GM12878 (cell line): Measurements from ENCODE around the gene CHP1. TPM values are rescaled to one million over a fixed set of nuclear protein-coding genes. Genes with fewer than 3 reads are reported as not detected.

Experiments used
- ATAC-seq: fragments of 200-7000 bp; cut with Tn5 transposase; 3 replicates; pipeline ENCODE4 v1.9.1; 2020; ENCODE audit warnings: mild to moderate bottlenecking, moderate library complexity
- BruUV-seq: library from RNA; stranded (reverse); fragments of 400-500 nt; replicated peaks from 2 replicates; lab custom pipeline; 2021; lab: Mats Ljungman, UMichigan
- CTCF ChIA-PET: fragments of 300-600 bp; sonication (Branson Sonifier 250); formaldehyde crosslinking; extraction: SDS; loops from one replicate; lab custom pipeline; 2021; ENCODE audit warnings: inconsistent platforms; lab: Yijun Ruan, JAX
- POLR2A ChIA-PET: fragments of 350-600 bp; formaldehyde crosslinking; extraction: SDS; loops from one replicate; lab custom pipeline; 2021; ENCODE audit warnings: inconsistent platforms; lab: Charles Lee
- RAD21 ChIA-PET: fragments of 300-600 bp; sonication (Branson Sonifier 250); formaldehyde crosslinking; loops from one replicate; lab custom pipeline; 2023; ENCODE audit warnings: antibody characterized with exemption; ENCODE audit not compliant: unreplicated experiment; lab: Charles Lee
- SMC1A ChIA-PET: fragments of 300-600 bp; sonication (Branson Sonifier 250); formaldehyde crosslinking; loops from one replicate; lab custom pipeline; 2023; ENCODE audit not compliant: unreplicated experiment, uncharacterized antibody; lab: Charles Lee
- DNase-seq: peaks from one replicate; pipeline ENCODE4 v3.0.0-alpha.2; 2011; ENCODE audit warnings: low read depth, low spot score
- FAIRE-seq: peaks from 3 replicates; lab custom pipeline; 2011; peaks lifted over from hg19 to GRCh38; lab: Jason Lieb, UNC
- H2AFZ ChIP-seq: 2 replicates; pipeline ENCODE4 v1.6.0; 2011; ENCODE audit warnings: low read depth, low read length, control low read depth; ENCODE audit not compliant: control insufficient read depth
- H3K27ac ChIP-seq: 2 replicates; pipeline ENCODE4 v1.5.1; 2011; ENCODE audit warnings: control low read depth; ENCODE audit not compliant: control insufficient read depth, insufficient read depth
- H3K27me3 ChIP-seq, 2 experiments: replicated peaks in 1 of 2; 2 replicates each; pipeline versions ENCODE4 v1.6.0 to v1.6.1; 2011; ENCODE audit warnings: low read length in 1 of 2; ENCODE audit not compliant: control insufficient read depth in 2 of 2, insufficient read depth in 2 of 2
- H3K36me3 ChIP-seq, 2 experiments: 2 replicates each; pipeline ENCODE4 v1.5.1; 2011; ENCODE audit warnings: low read length in 1 of 2; ENCODE audit not compliant: control insufficient read depth in 2 of 2, insufficient read depth in 2 of 2
- H3K4me1 ChIP-seq: 2 replicates; pipeline ENCODE4 v1.6.1; 2011; ENCODE audit warnings: mild to moderate bottlenecking, low read length, moderate library complexity, mixed read lengths; ENCODE audit not compliant: control insufficient read depth, insufficient read depth
- H3K4me2 ChIP-seq: 2 replicates; pipeline ENCODE4 v1.6.0; 2011; ENCODE audit warnings: control low read depth; ENCODE audit not compliant: control insufficient read depth, insufficient read depth
- H3K4me3 ChIP-seq: fragments of 200-600 bp; sonication (generic); 2 replicates; pipeline ENCODE4 v1.5.1; 2016
- H3K79me2 ChIP-seq: 2 replicates; pipeline ENCODE4 v1.6.0; 2011; ENCODE audit warnings: low read length; ENCODE audit not compliant: control insufficient read depth, insufficient read depth
- H3K9ac ChIP-seq: 2 replicates; pipeline ENCODE4 v1.8.0; 2011; ENCODE audit warnings: low read length, control low read depth, mixed read lengths; ENCODE audit not compliant: control insufficient read depth, insufficient read depth
- H3K9me3 ChIP-seq: replicated peaks from 3 replicates; pipeline ENCODE4 v1.5.1; 2011; ENCODE audit warnings: mild to moderate bottlenecking, low read length; ENCODE audit not compliant: control insufficient read depth, insufficient read depth
- H4K20me1 ChIP-seq: 2 replicates; pipeline ENCODE4 v1.6.0; 2011; ENCODE audit not compliant: control insufficient read depth, insufficient read depth
- ATF7 ChIP-seq: fragments of 450-650 bp; IDR thresholded peaks from 2 replicates; pipeline ENCODE4 v1.6.1; 2016; ENCODE audit warnings: low read depth, mild to moderate bottlenecking
- CREM ChIP-seq: IDR thresholded peaks from 2 replicates; pipeline ENCODE4 v1.6.1; 2014; ENCODE audit warnings: antibody characterized with exemption, low read depth
- EP300 ChIP-seq, 2 experiments: fragments of 150-350 bp in 1 of 2; IDR thresholded peaks; 2 replicates each; pipeline ENCODE4 v1.6.1; 2011 to 2012; ENCODE audit warnings: low read depth in 2 of 2, low read length in 2 of 2, borderline replicate concordance in 1 of 2, improper control_type of control experiment in 1 of 2, inconsistent platforms in 1 of 2; ENCODE audit not compliant: control insufficient read depth in 1 of 2
- ETV6 ChIP-seq, 2 experiments: fragments of 450-650 bp in 1 of 2; IDR thresholded peaks in 1 of 2; conservative IDR thresholded peaks in 1 of 2; 2 replicates each; pipeline ENCODE4 v1.6.1; 2014; ENCODE audit warnings: antibody characterized with exemption in 1 of 2, borderline replicate concordance in 1 of 2, low read depth in 1 of 2, mild to moderate bottlenecking in 1 of 2, moderate library complexity in 1 of 2
- LARP7 ChIP-seq: fragments of 450-650 bp; IDR thresholded peaks from 2 replicates; pipeline ENCODE4 v1.6.1; 2017; ENCODE audit warnings: mild to moderate bottlenecking
- MTA2 ChIP-seq: fragments of 450-650 bp; IDR thresholded peaks from 2 replicates; pipeline ENCODE4 v1.6.1; 2016; ENCODE audit warnings: low read depth, mild to moderate bottlenecking, moderate library complexity
- MXI1 ChIP-seq: fragments of 150-350 bp; IDR thresholded peaks from 2 replicates; pipeline ENCODE4 v1.6.1; 2011; ENCODE audit warnings: low read depth, mild to moderate bottlenecking, inconsistent platforms, low read length, improper control_type of control experiment
- NFYB ChIP-seq: IDR thresholded peaks from 2 replicates; pipeline ENCODE4 v1.6.1; 2011; ENCODE audit warnings: low read depth, mild to moderate bottlenecking, low read length, improper control_type of control experiment, moderate library complexity; ENCODE audit not compliant: insufficient read depth
- PML ChIP-seq: IDR thresholded peaks from 2 replicates; pipeline ENCODE4 v1.6.1; 2012; ENCODE audit warnings: low read length, inconsistent platforms
- POU2F2 ChIP-seq: IDR thresholded peaks from 3 replicates; pipeline ENCODE4 v1.6.1; 2011; ENCODE audit warnings: low read depth, mild to moderate bottlenecking, low read length, borderline replicate concordance
- RAD21 ChIP-seq: IDR thresholded peaks from 2 replicates; pipeline ENCODE4 v1.6.1; 2011; ENCODE audit warnings: mild to moderate bottlenecking, low read depth, low read length, moderate library complexity; ENCODE audit not compliant: insufficient read depth
- SIX5 ChIP-seq: IDR thresholded peaks from 2 replicates; pipeline ENCODE4 v1.6.1; 2011; ENCODE audit warnings: mild to moderate bottlenecking, low read depth, low read length, moderate library complexity; ENCODE audit not compliant: severe bottlenecking
- SPI1 ChIP-seq: IDR thresholded peaks from 2 replicates; pipeline ENCODE4 v1.6.1; 2011; ENCODE audit warnings: low read depth, mild to moderate bottlenecking, low read length, moderate library complexity, borderline replicate concordance; ENCODE audit not compliant: insufficient read depth
- SREBF1 ChIP-seq: IDR thresholded peaks from 2 replicates; pipeline ENCODE4 v1.6.1; 2012; ENCODE audit warnings: mild to moderate bottlenecking, low read length
- YBX1 ChIP-seq: fragments of 450-650 bp; IDR thresholded peaks from 2 replicates; pipeline ENCODE4 v1.6.1; 2016; ENCODE audit warnings: antibody characterized with exemption
- WGBS: methylation state at CpG from one replicate; pipeline ENCODE4 v1.1.6; 2016; ENCODE audit warnings: low lambda C conversion rate; ENCODE audit not compliant: insufficient replicate concordance, insufficient coverage; ENCODE audit errors: missing lambda C conversion rate; 5-methylcytosine and 5-hydroxymethylcytosine counted together
- in situ Hi-C: fragments of 300-500 bp; cut with MboI; formaldehyde crosslinking; loops from 9 replicates; pipeline ENCODE4 v1.14.3; 2018; ENCODE audit warnings: mixed read lengths
- intact Hi-C: fragments of 100-400 bp; cut with micrococcal nuclease; formaldehyde crosslinking; loops from one replicate; pipeline ENCODE4 v1.14.2; 2022; ENCODE audit not compliant: unreplicated experiment
- polyA plus RNA-seq, 11 experiments: library from polyadenylated mRNA; depleted of rRNA in 4 of 11; unstranded in 6 of 11; stranded (reverse) in 5 of 11; fragments of >200 nt; fragmentation: Nextera tagmentation in 4 of 11; fragmentation: Illumina TruSeq in 1 of 11; extraction: Ambion mirVana in 4 of 11; extraction: Trizol in 1 of 11; gene quantifications; 1 replicate in 1 of 11; 2 replicates in 10 of 11; pipeline versions ENCODE4 v1.2.1 to v1.2.3, GENCODE V29; 2011 to 2016; ENCODE audit warnings: inconsistent platforms in 2 of 11, missing spikeins in 2 of 11, low read depth in 1 of 11
- total RNA-seq, 4 experiments: library from RNA; depleted of rRNA in 3 of 4; stranded (reverse); fragments of >200 nt in 3 of 4; fragmentation: Illumina TruSeq in 1 of 4; extraction: Trizol in 1 of 4; gene quantifications; 2 replicates each; pipeline versions ENCODE4 v1.2.1 to v1.2.3, GENCODE V29; 2013 to 2021
- TF ChIP-seq, protein P1 (sequence below), 3 experiments: IDR thresholded peaks in 2 of 3; conservative IDR thresholded peaks in 1 of 3; 2 replicates each; pipeline ENCODE4 v1.5.1; 2011; ENCODE audit warnings: low read depth in 3 of 3, low read length in 3 of 3, mild to moderate bottlenecking in 3 of 3, control low read depth in 2 of 3, moderate library complexity in 2 of 3, inconsistent platforms in 1 of 3, mixed read lengths in 1 of 3; ENCODE audit not compliant: control insufficient read depth in 2 of 3, insufficient read depth in 1 of 3; ENCODE audit errors: extremely low read depth in 1 of 3
- TF ChIP-seq, protein P2 (sequence below): fragments of 450-650 bp; IDR thresholded peaks from 2 replicates; pipeline ENCODE4 v1.6.1; 2017; ENCODE audit warnings: mild to moderate bottlenecking, moderate library complexity
- TF ChIP-seq, protein P3 (sequence below): fragments of 450-650 bp; IDR thresholded peaks from 2 replicates; pipeline ENCODE4 v1.6.1; 2016; ENCODE audit warnings: mild to moderate bottlenecking

CHP1 gene
- total and polyA plus RNA-seq, 10 of the 15 experiments (the other 5 are each of a cell fraction or from before 2014, with no cell fraction given): 25.7 to 45.9 (median 39.1) TPM

DNA sequence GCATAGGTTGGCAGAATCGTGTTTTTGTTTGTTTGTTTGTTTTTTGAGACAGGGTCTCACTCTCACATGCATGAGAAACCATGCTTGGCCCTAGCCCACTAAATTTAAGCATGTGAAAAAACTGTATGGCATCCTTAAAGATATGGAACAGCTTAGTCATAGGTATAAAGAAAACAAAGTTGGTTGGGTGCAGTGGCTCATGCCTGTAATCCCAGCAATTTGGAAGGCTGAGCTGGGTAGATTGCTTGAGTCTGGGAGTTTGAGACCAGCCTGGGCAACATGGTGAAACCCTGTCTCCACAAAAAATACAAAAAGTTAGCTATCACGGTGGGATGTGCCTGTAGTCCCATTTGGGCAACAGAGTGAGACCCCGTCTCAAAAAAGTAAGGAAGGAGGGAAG lies 25.8 kb upstream of the CHP1 start:
- Histone ChIP-seq H3K9ac (no peak overlapping the region), H3K36me3 (no peaks in the 10 kb centered on the region), H3K4me3 (no peak overlapping the region), H3K4me1 (no peaks in the 10 kb centered on the region), H3K79me2 (no peaks in the 10 kb centered on the region), H3K27ac (no peak overlapping the region), H3K9me3 (no peaks in the 10 kb centered on the region), H3K4me2 (no peak overlapping the region), H4K20me1 (no peaks in the 10 kb centered on the region), H2AFZ (no peak overlapping the region), H3K27me3 (no peaks in the 10 kb centered on the region)
- ChIA-PET CTCF (interaction anchor here (0.6 to 1.0 kb wide), 2 partner anchors 27 to 215 kb away, joined by 3 to 5 read pairs; no protein-coding TSS in a partner anchor), RAD21 (no interaction called here), SMC1A (interaction anchor here (0.9 kb wide), 1 partner anchor 10 kb away, joined by 4 read pairs; no protein-coding TSS in a partner anchor), POLR2A (no interaction called here)
- ATAC-seq (no peak), FAIRE-seq (no peak), DNase-seq (no peak)
- 0% methylated on average over 2 of the region's 3 CpGs for whole genome bisulfite sequencing
- in situ Hi-C loops (no loop called here), intact Hi-C loops (no loop called here)
- no TSS peak for BruUV-seq
- TF ChIP-seq RAD21: no peak
- no peak for TF ChIP-seq SPI1
- no peak for TF ChIP-seq MXI1
- no peak for TF ChIP-seq YBX1
- TF ChIP-seq ATF7: no peak
- no peak for TF ChIP-seq EP300 (IDR thresholded peaks at IDR 0.05; ENCODE audit: borderline replicate concordance in 1 of 2, control insufficient read depth in 1 of 2, low read depth in 2 of 2, low read length in 2 of 2)
- TF ChIP-seq PML: no peak
- TF ChIP-seq, protein P1, sequence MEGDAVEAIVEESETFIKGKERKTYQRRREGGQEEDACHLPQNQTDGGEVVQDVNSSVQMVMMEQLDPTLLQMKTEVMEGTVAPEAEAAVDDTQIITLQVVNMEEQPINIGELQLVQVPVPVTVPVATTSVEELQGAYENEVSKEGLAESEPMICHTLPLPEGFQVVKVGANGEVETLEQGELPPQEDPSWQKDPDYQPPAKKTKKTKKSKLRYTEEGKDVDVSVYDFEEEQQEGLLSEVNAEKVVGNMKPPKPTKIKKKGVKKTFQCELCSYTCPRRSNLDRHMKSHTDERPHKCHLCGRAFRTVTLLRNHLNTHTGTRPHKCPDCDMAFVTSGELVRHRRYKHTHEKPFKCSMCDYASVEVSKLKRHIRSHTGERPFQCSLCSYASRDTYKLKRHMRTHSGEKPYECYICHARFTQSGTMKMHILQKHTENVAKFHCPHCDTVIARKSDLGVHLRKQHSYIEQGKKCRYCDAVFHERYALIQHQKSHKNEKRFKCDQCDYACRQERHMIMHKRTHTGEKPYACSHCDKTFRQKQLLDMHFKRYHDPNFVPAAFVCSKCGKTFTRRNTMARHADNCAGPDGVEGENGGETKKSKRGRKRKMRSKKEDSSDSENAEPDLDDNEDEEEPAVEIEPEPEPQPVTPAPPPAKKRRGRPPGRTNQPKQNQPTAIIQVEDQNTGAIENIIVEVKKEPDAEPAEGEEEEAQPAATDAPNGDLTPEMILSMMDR (IDR thresholded peaks at IDR 0.05 in 2 of 3, conservative IDR thresholded peaks at IDR 0.05 in 1 of 3; ENCODE audit: control insufficient read depth in 2 of 3, extremely low read depth in 1 of 3, insufficient read depth in 1 of 3, low read depth in 3 of 3, low read length in 3 of 3): no peak
- no peak for TF ChIP-seq SREBF1
- TF ChIP-seq NFYB: no peak
- no peak for TF ChIP-seq LARP7
- no peak for TF ChIP-seq ETV6 (conservative IDR thresholded peaks at IDR 0.05 in 1 of 2, IDR thresholded peaks at IDR 0.05 in 1 of 2; ENCODE audit: borderline replicate concordance in 1 of 2, low read depth in 1 of 2)
- TF ChIP-seq MTA2: no peak
- no peak for TF ChIP-seq POU2F2
- no peak for TF ChIP-seq CREM
- TF ChIP-seq, protein P2, sequence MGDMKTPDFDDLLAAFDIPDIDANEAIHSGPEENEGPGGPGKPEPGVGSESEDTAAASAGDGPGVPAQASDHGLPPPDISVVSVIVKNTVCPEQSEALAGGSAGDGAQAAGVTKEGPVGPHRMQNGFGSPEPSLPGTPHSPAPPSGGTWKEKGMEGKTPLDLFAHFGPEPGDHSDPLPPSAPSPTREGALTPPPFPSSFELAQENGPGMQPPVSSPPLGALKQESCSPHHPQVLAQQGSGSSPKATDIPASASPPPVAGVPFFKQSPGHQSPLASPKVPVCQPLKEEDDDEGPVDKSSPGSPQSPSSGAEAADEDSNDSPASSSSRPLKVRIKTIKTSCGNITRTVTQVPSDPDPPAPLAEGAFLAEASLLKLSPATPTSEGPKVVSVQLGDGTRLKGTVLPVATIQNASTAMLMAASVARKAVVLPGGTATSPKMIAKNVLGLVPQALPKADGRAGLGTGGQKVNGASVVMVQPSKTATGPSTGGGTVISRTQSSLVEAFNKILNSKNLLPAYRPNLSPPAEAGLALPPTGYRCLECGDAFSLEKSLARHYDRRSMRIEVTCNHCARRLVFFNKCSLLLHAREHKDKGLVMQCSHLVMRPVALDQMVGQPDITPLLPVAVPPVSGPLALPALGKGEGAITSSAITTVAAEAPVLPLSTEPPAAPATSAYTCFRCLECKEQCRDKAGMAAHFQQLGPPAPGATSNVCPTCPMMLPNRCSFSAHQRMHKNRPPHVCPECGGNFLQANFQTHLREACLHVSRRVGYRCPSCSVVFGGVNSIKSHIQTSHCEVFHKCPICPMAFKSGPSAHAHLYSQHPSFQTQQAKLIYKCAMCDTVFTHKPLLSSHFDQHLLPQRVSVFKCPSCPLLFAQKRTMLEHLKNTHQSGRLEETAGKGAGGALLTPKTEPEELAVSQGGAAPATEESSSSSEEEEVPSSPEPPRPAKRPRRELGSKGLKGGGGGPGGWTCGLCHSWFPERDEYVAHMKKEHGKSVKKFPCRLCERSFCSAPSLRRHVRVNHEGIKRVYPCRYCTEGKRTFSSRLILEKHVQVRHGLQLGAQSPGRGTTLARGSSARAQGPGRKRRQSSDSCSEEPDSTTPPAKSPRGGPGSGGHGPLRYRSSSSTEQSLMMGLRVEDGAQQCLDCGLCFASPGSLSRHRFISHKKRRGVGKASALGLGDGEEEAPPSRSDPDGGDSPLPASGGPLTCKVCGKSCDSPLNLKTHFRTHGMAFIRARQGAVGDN: no peak
- TF ChIP-seq, protein P3, sequence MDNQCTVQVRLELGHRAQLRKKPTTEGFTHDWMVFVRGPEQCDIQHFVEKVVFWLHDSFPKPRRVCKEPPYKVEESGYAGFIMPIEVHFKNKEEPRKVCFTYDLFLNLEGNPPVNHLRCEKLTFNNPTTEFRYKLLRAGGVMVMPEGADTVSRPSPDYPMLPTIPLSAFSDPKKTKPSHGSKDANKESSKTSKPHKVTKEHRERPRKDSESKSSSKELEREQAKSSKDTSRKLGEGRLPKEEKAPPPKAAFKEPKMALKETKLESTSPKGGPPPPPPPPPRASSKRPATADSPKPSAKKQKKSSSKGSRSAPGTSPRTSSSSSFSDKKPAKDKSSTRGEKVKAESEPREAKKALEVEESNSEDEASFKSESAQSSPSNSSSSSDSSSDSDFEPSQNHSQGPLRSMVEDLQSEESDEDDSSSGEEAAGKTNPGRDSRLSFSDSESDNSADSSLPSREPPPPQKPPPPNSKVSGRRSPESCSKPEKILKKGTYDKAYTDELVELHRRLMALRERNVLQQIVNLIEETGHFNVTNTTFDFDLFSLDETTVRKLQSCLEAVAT: no peak
- no peak for TF ChIP-seq SIX5
